Measurements from ENCODE around the gene BMP5.

Gene BMP5

GRCh38 chr6:55773620-55774216 is 101.7 kb downstream of the BMP5 start:
- H3K27me3 ChIP-seq (replicated peaks; ENCODE audit: control insufficient read depth, insufficient read depth, low read length): no peaks in the 10 kb centered on the region
- TF ChIP-seq, protein P1, sequence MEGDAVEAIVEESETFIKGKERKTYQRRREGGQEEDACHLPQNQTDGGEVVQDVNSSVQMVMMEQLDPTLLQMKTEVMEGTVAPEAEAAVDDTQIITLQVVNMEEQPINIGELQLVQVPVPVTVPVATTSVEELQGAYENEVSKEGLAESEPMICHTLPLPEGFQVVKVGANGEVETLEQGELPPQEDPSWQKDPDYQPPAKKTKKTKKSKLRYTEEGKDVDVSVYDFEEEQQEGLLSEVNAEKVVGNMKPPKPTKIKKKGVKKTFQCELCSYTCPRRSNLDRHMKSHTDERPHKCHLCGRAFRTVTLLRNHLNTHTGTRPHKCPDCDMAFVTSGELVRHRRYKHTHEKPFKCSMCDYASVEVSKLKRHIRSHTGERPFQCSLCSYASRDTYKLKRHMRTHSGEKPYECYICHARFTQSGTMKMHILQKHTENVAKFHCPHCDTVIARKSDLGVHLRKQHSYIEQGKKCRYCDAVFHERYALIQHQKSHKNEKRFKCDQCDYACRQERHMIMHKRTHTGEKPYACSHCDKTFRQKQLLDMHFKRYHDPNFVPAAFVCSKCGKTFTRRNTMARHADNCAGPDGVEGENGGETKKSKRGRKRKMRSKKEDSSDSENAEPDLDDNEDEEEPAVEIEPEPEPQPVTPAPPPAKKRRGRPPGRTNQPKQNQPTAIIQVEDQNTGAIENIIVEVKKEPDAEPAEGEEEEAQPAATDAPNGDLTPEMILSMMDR (IDR thresholded peaks at IDR 0.05; ENCODE audit: insufficient read depth, low read length, poor library complexity, severe bottlenecking): no peak
- H3K4me3 ChIP-seq (replicated peaks; ENCODE audit: low read depth, low read length): no peak overlapping the region
- no peak for DNase-seq (ENCODE audit: extremely low read depth, insufficient read length)
- H3K36me3 ChIP-seq (ENCODE audit: control insufficient read depth, insufficient read depth, low read length): no peaks in the 10 kb centered on the region

DNA sequence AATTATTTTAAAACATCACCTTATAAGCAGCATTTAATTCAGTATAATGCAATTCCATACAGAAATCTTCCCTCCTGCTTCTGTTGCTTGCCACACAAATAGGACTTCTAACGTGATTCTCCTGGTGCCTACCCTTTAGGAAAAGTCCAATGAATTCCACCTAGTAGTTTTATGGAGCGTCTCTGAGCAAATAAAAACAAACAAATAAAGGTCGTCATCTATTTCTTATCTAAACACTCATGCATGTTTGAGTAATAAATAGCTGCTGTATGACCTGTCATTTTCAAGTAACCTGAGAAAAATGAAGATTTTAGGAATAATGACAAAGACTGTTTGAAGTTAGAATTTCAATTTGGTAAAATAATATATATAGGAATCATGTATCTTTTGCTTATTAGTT is 102.7 kb downstream of the BMP5 start:
- H3K27me3 ChIP-seq (replicated peaks; ENCODE audit: control insufficient read depth, insufficient read depth, low read length): no peaks in the 10 kb centered on the region
- no peaks in the 10 kb centered on the region for H3K36me3 ChIP-seq (ENCODE audit: control insufficient read depth, insufficient read depth, low read length)
- no peak overlapping the region for H3K4me3 ChIP-seq (replicated peaks; ENCODE audit: low read depth, low read length)
- DNase-seq (ENCODE audit: extremely low read depth, insufficient read length): no peak
- TF ChIP-seq, protein P1 (IDR thresholded peaks at IDR 0.05; ENCODE audit: insufficient read depth, low read length, poor library complexity, severe bottlenecking): no peak

DNA sequence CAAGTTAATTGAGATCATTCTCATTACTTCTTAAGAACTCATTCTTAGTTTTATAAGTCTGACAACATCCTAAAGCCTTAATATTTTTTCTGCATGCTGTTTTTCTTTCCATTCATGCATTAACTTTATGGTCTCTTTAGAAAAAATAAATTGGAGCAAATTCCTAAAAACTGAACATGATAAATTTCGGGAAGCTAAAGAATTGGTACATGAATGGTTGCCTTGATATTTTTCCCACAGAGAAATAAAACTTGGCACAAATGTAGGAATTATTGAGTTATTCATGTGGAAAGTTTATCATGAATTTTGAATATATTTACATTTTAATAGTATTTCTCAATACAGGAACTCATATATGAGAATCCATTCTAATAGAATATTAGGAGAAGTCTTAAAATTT is 115.9 kb downstream of the BMP5 start:
- H3K27me3 ChIP-seq (replicated peaks; ENCODE audit: control insufficient read depth, insufficient read depth, low read length): no peaks in the 10 kb centered on the region
- TF ChIP-seq, protein P1 (IDR thresholded peaks at IDR 0.05; ENCODE audit: insufficient read depth, low read length, poor library complexity, severe bottlenecking): no peak
- H3K4me3 ChIP-seq (replicated peaks; ENCODE audit: low read depth, low read length): no peak overlapping the region
- H3K36me3 ChIP-seq (ENCODE audit: control insufficient read depth, insufficient read depth, low read length): no peaks in the 10 kb centered on the region
- no peak for DNase-seq (ENCODE audit: extremely low read depth, insufficient read length)

- H3K4me3 ChIP-seq (replicated peaks; ENCODE audit: low read depth, low read length): no peak overlapping the region
- TF ChIP-seq, protein P1 (IDR thresholded peaks at IDR 0.05; ENCODE audit: insufficient read depth, low read length, poor library complexity, severe bottlenecking): no peak
- no peaks in the 10 kb centered on the region for H3K36me3 ChIP-seq (ENCODE audit: control insufficient read depth, insufficient read depth, low read length)
- DNase-seq (ENCODE audit: extremely low read depth, insufficient read length): no peak
- no peaks in the 10 kb centered on the region for H3K27me3 ChIP-seq (replicated peaks; ENCODE audit: control insufficient read depth, insufficient read depth, low read length)
Measured at GRCh38 chr6:55758156-55758937, 117.0 kb downstream of the BMP5 start.

- no peak overlapping the region for H3K4me3 ChIP-seq (replicated peaks; ENCODE audit: low read depth, low read length)
- H3K27me3 ChIP-seq (replicated peaks; ENCODE audit: control insufficient read depth, insufficient read depth, low read length): no peaks in the 10 kb centered on the region
- no peaks in the 10 kb centered on the region for H3K36me3 ChIP-seq (ENCODE audit: control insufficient read depth, insufficient read depth, low read length)
- DNase-seq (ENCODE audit: extremely low read depth, insufficient read length): no peak
- TF ChIP-seq, protein P1 (IDR thresholded peaks at IDR 0.05; ENCODE audit: insufficient read depth, low read length, poor library complexity, severe bottlenecking): no peak
Measured at GRCh38 chr6:55756531-55757031, 118.8 kb downstream of the BMP5 start.
